HEK293 (cell line): ENCODE results near the gene EYS.

ENCODE experiments used
- KLF9 ChIP-seq: fragments of 450-650 bp; formaldehyde crosslinking; IDR thresholded peaks from 2 replicates; pipeline ENCODE4 v1.5.1; 2016; ENCODE audit warnings: missing biosample characterization, missing genetic modification characterization, low read depth
- ZBTB7A ChIP-seq: fragments of 450-650 bp; formaldehyde crosslinking; IDR thresholded peaks from 2 replicates; pipeline ENCODE4 v1.5.1; 2016; ENCODE audit warnings: low read depth, missing biosample characterization, missing genetic modification characterization
- ZFP3 ChIP-seq: fragments of 450-650 bp; formaldehyde crosslinking; IDR thresholded peaks from 2 replicates; pipeline ENCODE4 v1.5.1; 2016; ENCODE audit warnings: low read depth, missing biosample characterization, missing genetic modification characterization
- ZNF221 ChIP-seq: fragments of 450-650 bp; formaldehyde crosslinking; IDR thresholded peaks from 2 replicates; pipeline ENCODE4 v1.5.1; 2017; ENCODE audit warnings: missing biosample characterization, missing genetic modification characterization, borderline replicate concordance
- TF ChIP-seq, protein P1 (sequence below): fragments of 450-650 bp; formaldehyde crosslinking; IDR thresholded peaks from 2 replicates; pipeline ENCODE4 v1.5.1; 2016; ENCODE audit warnings: missing biosample characterization, missing genetic modification characterization

DNA sequence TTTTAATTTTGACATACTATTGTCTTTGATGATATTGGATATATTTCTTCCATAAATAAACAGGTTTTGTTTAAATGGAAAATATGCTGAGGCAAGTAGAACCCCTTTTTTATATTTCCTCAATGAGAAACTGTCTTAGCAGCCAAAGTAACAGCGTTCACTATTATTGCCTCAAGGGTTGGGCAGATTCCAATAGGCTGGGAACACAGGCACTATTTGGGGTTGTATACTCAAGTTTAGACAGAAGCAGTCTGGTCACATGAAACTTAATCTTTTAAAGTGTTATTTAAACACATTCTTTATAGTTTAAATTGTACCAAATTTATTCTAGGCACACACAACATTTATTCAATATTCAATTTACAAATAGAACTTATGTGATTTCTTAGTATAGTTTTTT is 520.2 kb downstream of the EYS start:
- TF ChIP-seq ZBTB7A (tag by site-specific recombination) (no peak), KLF9 (tag by site-specific recombination) (no peak), ZNF221 (tag by site-specific recombination) (no peak), ZFP3 (no peak)
- TF ChIP-seq, protein P1, sequence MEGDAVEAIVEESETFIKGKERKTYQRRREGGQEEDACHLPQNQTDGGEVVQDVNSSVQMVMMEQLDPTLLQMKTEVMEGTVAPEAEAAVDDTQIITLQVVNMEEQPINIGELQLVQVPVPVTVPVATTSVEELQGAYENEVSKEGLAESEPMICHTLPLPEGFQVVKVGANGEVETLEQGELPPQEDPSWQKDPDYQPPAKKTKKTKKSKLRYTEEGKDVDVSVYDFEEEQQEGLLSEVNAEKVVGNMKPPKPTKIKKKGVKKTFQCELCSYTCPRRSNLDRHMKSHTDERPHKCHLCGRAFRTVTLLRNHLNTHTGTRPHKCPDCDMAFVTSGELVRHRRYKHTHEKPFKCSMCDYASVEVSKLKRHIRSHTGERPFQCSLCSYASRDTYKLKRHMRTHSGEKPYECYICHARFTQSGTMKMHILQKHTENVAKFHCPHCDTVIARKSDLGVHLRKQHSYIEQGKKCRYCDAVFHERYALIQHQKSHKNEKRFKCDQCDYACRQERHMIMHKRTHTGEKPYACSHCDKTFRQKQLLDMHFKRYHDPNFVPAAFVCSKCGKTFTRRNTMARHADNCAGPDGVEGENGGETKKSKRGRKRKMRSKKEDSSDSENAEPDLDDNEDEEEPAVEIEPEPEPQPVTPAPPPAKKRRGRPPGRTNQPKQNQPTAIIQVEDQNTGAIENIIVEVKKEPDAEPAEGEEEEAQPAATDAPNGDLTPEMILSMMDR (tag by site-specific recombination): no peak
